Measurements from ENCODE around the gene FRRS1. TPM values are rescaled to one million over a fixed set of nuclear protein-coding genes. Genes with fewer than 3 reads are reported as not detected.

FRRS1 gene
- total RNA-seq, 1 experiment from 2014 or later: 11.1 TPM

DNA sequence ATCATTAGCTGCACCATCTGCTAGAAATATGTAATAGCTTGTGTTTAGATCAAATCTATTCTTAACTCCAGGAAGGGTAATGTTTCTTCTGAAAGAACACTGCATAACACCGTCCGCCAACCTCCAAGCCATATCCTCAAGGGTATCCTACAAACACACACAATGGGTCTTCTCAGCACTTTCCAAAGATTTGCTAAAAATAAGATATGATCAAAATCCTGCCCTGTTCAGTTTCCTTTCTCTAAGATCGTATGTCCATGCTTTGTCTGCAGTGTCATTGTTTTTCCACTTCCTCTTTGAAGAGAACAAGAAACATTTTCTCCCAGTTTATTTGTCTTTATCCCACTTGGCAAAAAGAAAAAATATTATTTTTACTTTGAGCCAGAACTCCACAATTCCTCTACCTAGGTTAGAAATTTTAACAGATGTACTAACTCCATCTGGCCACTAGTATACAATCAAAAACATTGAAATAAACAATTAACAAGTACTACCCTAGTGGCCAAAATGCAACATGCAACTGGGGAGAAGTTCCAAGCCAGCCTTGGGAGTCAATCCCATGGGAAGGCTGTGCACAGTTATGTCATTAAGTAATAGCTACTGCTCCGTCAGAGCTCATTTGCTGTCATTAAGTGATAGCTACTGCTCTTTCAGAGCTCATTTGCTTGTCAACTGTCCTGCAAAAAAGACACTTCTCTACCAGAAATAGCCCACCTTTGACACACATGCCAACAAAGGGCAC, 37.8 kb downstream of the FRRS1 start:
- ChIA-PET POLR2A (no interaction called here), CTCF (no interaction called here)
- H3K27ac Mint-ChIP-seq (ENCODE audit: unreplicated experiment): no peak overlapping the region
- intact Hi-C loops (cut with micrococcal nuclease; ENCODE audit: unreplicated experiment): loop anchor here (1.0 kb wide), 1 partner anchor 9 kb away; no protein-coding TSS in a partner anchor
- Histone ChIP-seq H3K36me3 (ENCODE audit: control insufficient read depth, insufficient read depth, low read length) (no peaks in the 10 kb centered on the region), H3K4me1 (no peaks in the 10 kb centered on the region), H3K27me3 (replicated peaks; ENCODE audit: control insufficient read depth, insufficient read depth, low read length) (no peaks in the 10 kb centered on the region), H3K9me3 (no peaks in the 10 kb centered on the region), H3K4me3 (ENCODE audit: low read depth, low read length) (no peak overlapping the region)
- BruUV-seq (replicated peaks): no TSS peak
- TF ChIP-seq, protein P1, sequence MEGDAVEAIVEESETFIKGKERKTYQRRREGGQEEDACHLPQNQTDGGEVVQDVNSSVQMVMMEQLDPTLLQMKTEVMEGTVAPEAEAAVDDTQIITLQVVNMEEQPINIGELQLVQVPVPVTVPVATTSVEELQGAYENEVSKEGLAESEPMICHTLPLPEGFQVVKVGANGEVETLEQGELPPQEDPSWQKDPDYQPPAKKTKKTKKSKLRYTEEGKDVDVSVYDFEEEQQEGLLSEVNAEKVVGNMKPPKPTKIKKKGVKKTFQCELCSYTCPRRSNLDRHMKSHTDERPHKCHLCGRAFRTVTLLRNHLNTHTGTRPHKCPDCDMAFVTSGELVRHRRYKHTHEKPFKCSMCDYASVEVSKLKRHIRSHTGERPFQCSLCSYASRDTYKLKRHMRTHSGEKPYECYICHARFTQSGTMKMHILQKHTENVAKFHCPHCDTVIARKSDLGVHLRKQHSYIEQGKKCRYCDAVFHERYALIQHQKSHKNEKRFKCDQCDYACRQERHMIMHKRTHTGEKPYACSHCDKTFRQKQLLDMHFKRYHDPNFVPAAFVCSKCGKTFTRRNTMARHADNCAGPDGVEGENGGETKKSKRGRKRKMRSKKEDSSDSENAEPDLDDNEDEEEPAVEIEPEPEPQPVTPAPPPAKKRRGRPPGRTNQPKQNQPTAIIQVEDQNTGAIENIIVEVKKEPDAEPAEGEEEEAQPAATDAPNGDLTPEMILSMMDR (IDR thresholded peaks at IDR 0.05; ENCODE audit: insufficient read depth in 1 of 2, low read depth in 1 of 2, low read length in 1 of 2, severe bottlenecking in 1 of 2, unreplicated experiment in 1 of 2): peak; percentile 23 to 40
- DNase-seq: peak in 1 of 2 experiments; percentile 29
- no peaks in the 10 kb centered on the region for H3K27me3 Mint-ChIP-seq (ENCODE audit: insufficient read depth, unreplicated experiment)
- no peaks in the 10 kb centered on the region for H3K36me3 Mint-ChIP-seq (ENCODE audit: insufficient read depth, unreplicated experiment)
- H3K4me3 Mint-ChIP-seq (ENCODE audit: unreplicated experiment): no peak overlapping the region
- no peaks in the 10 kb centered on the region for H3K4me1 Mint-ChIP-seq (ENCODE audit: low read depth, unreplicated experiment)
- no peaks in the 10 kb centered on the region for H3K9me3 Mint-ChIP-seq (ENCODE audit: unreplicated experiment)

DNA sequence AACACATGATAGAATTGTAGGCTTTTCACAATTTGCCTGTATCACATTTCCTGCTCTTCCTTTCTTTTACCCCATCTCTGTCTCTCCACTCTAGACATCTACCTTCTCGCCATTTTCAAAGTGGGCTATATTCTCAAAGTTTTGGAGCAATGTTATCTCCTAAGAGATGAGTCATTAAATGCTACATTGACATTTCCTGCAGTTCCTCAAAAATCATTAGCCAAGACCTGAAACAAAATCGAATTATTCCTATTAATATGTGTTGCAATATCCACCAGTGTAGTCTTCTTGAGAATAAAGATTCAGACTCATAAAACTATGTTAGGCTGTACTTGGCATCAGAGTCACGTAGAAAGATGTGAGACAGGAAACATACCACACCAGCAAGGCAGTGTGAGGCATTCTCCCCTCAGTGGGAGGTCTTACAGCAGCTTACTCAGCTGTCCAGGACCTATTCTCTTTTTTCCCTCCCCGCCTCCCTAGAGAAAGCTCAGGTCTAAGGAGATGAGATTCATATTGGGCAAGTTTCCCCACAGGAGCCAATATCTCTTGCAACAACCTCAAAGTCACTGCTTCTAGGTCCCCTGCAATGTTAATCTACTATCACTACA, 38.8 kb downstream of the FRRS1 start:
- no peaks in the 10 kb centered on the region for H3K27me3 Mint-ChIP-seq (ENCODE audit: insufficient read depth, unreplicated experiment)
- H3K9me3 Mint-ChIP-seq (ENCODE audit: unreplicated experiment): no peaks in the 10 kb centered on the region
- ChIA-PET POLR2A (no interaction called here), CTCF (no interaction called here)
- intact Hi-C loops (cut with micrococcal nuclease; ENCODE audit: unreplicated experiment): loop anchor here (1.0 kb wide), 1 partner anchor 10 kb away; no protein-coding TSS in a partner anchor
- no peak for DNase-seq
- no peaks in the 10 kb centered on the region for H3K4me1 Mint-ChIP-seq (ENCODE audit: low read depth, unreplicated experiment)
- no peaks in the 10 kb centered on the region for H3K4me1 ChIP-seq
- H3K9me3 ChIP-seq: no peaks in the 10 kb centered on the region
- H3K4me3 ChIP-seq (ENCODE audit: low read depth, low read length): no peak overlapping the region
- no peaks in the 10 kb centered on the region for H3K36me3 ChIP-seq (ENCODE audit: control insufficient read depth, insufficient read depth, low read length)
- no peak overlapping the region for H3K4me3 Mint-ChIP-seq (ENCODE audit: unreplicated experiment)
- no peaks in the 10 kb centered on the region for H3K27me3 ChIP-seq (replicated peaks; ENCODE audit: control insufficient read depth, insufficient read depth, low read length)
- TF ChIP-seq, protein P1 (IDR thresholded peaks at IDR 0.05; ENCODE audit: insufficient read depth in 1 of 2, low read depth in 1 of 2, low read length in 1 of 2, severe bottlenecking in 1 of 2, unreplicated experiment in 1 of 2): no peak
- no peaks in the 10 kb centered on the region for H3K36me3 Mint-ChIP-seq (ENCODE audit: insufficient read depth, unreplicated experiment)
- no peak overlapping the region for H3K27ac Mint-ChIP-seq (ENCODE audit: unreplicated experiment)
- BruUV-seq (replicated peaks): no TSS peak

- H3K4me1 Mint-ChIP-seq (ENCODE audit: low read depth, unreplicated experiment): no peaks in the 10 kb centered on the region
- H3K27me3 Mint-ChIP-seq (ENCODE audit: insufficient read depth, unreplicated experiment): no peaks in the 10 kb centered on the region
- Histone ChIP-seq H3K4me3 (ENCODE audit: low read depth, low read length) (no peak overlapping the region), H3K4me1 (no peaks in the 10 kb centered on the region), H3K36me3 (ENCODE audit: control insufficient read depth, insufficient read depth, low read length) (no peaks in the 10 kb centered on the region), H3K9me3 (no peaks in the 10 kb centered on the region), H3K27me3 (replicated peaks; ENCODE audit: control insufficient read depth, insufficient read depth, low read length) (no peaks in the 10 kb centered on the region)
- no peak overlapping the region for H3K4me3 Mint-ChIP-seq (ENCODE audit: unreplicated experiment)
- H3K9me3 Mint-ChIP-seq (ENCODE audit: unreplicated experiment): no peaks in the 10 kb centered on the region
- TF ChIP-seq, protein P1 (IDR thresholded peaks at IDR 0.05; ENCODE audit: insufficient read depth in 1 of 2, low read depth in 1 of 2, low read length in 1 of 2, severe bottlenecking in 1 of 2, unreplicated experiment in 1 of 2): no peak
- CTCF ChIA-PET: no interaction called here
- BruUV-seq (replicated peaks): no TSS peak
- H3K36me3 Mint-ChIP-seq (ENCODE audit: insufficient read depth, unreplicated experiment): no peaks in the 10 kb centered on the region
- H3K27ac Mint-ChIP-seq (ENCODE audit: unreplicated experiment): no peak overlapping the region
- POLR2A ChIA-PET: no interaction called here
- intact Hi-C loops (cut with micrococcal nuclease; ENCODE audit: unreplicated experiment): no loop called here
- DNase-seq: no peak
Measured at GRCh38 chr1:99726818-99727217, 39.6 kb downstream of the FRRS1 start.

Measured in Caco-2 (cell line).